ENCODE measurements around the gene GCFC2.
"Not testable (repeated sequence)": the region's sequence is repeated elsewhere in the genome, so short reads cannot be mapped to it uniquely, and the experiment has no call there.

GCFC2 gene

GRCh38 chr2:75710577-75711253, at the start of gene GCFC2:
GCFC2 (minus strand) TSS chr2:75710915; CDS start chr2:75710855, 60 bp downstream.
- DNase-seq = peak; percentile 84

GRCh38 chr2:75752828-75753227, 42.1 kb upstream of the GCFC2 start:
- DNase-seq = no peak

- no peak for DNase-seq
Observed at GRCh38 chr2:75751824-75752468, 41.2 kb upstream of the GCFC2 start.

- DNase-seq = no peak
Observed at GRCh38 chr2:75751360-75751759, 40.6 kb upstream of the GCFC2 start.

- no peak for DNase-seq
Observed at GRCh38 chr2:75737961-75738360, 27.2 kb upstream of the GCFC2 start.

- DNase-seq = no peak
Observed at GRCh38 chr2:75736276-75736675, 25.6 kb upstream of the GCFC2 start.

- no peak for DNase-seq
Observed at GRCh38 chr2:75729861-75730260, 19.1 kb upstream of the GCFC2 start.

GRCh38 chr2:75728614-75729419, 18.1 kb upstream of the GCFC2 start:
- DNase-seq = no peak

GRCh38 chr2:75722687-75723086, 12.0 kb upstream of the GCFC2 start:
- DNase-seq = no peak

GRCh38 chr2:75720525-75720924, 9.8 kb upstream of the GCFC2 start:
- DNase-seq = no peak

GRCh38 chr2:75719616-75720015, 8.9 kb upstream of the GCFC2 start:
- DNase-seq = no peak

GRCh38 chr2:75716406-75716805, 5.7 kb upstream of the GCFC2 start:
- no peak for DNase-seq

- DNase-seq = not testable (repeated sequence)
Observed at GRCh38 chr2:75711590-75711989, 875 bp upstream of the GCFC2 start.

- DNase-seq = no peak
Observed at GRCh38 chr2:75710220-75710576, 517 bp downstream of the GCFC2 start.

GRCh38 chr2:75709297-75709696, 1.4 kb downstream of the GCFC2 start:
- DNase-seq = no peak

- no peak for DNase-seq
Observed at GRCh38 chr2:75707901-75708300, 2.8 kb downstream of the GCFC2 start.

- DNase-seq = no peak
Observed at GRCh38 chr2:75705921-75706320, 4.8 kb downstream of the GCFC2 start.

- no peak for DNase-seq
Observed at GRCh38 chr2:75703589-75704287, 7.0 kb downstream of the GCFC2 start.

GRCh38 chr2:75702593-75702992, 8.1 kb downstream of the GCFC2 start:
- no peak for DNase-seq

GRCh38 chr2:75698918-75699317, 11.8 kb downstream of the GCFC2 start:
- DNase-seq = no peak

- no peak for DNase-seq
Observed at GRCh38 chr2:75688196-75688595, 22.5 kb downstream of the GCFC2 start.

- not testable (repeated sequence) for DNase-seq
Observed at GRCh38 chr2:75683430-75683829, 27.3 kb downstream of the GCFC2 start.

GRCh38 chr2:75680402-75680801, 30.3 kb downstream of the GCFC2 start:
- no peak for DNase-seq

Data from stimulated activated CD4-positive, alpha-beta T cell treated with anti-CD3 and anti-CD28 coated beads, Interleukin-4, amount 100 ng/mL, for 1 hour (primary cell).